GM18505 (cell line): ENCODE measurements around the gene SIRT2.

ENCODE experiments used
- ATAC-seq: cut with Tn5 transposase; IDR thresholded peaks from one replicate; pipeline ENCODE4 v1.9.1; 2021; ENCODE audit not compliant: unreplicated experiment
- POLR2A ChIP-seq: IDR thresholded peaks from 4 replicates; pipeline ENCODE4 v1.6.1; 2011; ENCODE audit warnings: borderline replicate concordance; ENCODE audit not compliant: insufficient read depth, insufficient read length; ENCODE audit errors: extremely low read depth

The SIRT2 gene

GRCh38 chr19:38915329-38916321 lies 16.2 kb upstream of the SIRT2 start:
- ATAC-seq: no peak
- TF ChIP-seq POLR2A: no peak

GRCh38 chr19:38913958-38914357 lies 14.5 kb upstream of the SIRT2 start:
- no peak for ATAC-seq
- no peak for TF ChIP-seq POLR2A

GRCh38 chr19:38912600-38913514 lies 13.4 kb upstream of the SIRT2 start:
- TF ChIP-seq POLR2A: no peak
- no peak for ATAC-seq

- no peak for ATAC-seq
- no peak for TF ChIP-seq POLR2A
These were observed 12.1 kb upstream of the SIRT2 start for GRCh38 chr19:38911388-38912001.

- TF ChIP-seq POLR2A: no peak
- ATAC-seq: no peak
These were observed 11.1 kb upstream of the SIRT2 start for GRCh38 chr19:38910488-38910887.

GRCh38 chr19:38908911-38909310 lies 9.5 kb upstream of the SIRT2 start:
- no peak for TF ChIP-seq POLR2A
- no peak for ATAC-seq

GRCh38 chr19:38907670-38908069 lies 8.3 kb upstream of the SIRT2 start:
- TF ChIP-seq POLR2A: no peak
- no peak for ATAC-seq

- TF ChIP-seq POLR2A: no peak
These were observed 7.8 kb upstream of the SIRT2 start for GRCh38 chr19:38907227-38907626.

GRCh38 chr19:38905620-38906019 lies 6.2 kb upstream of the SIRT2 start:
- ATAC-seq: no peak
- no peak for TF ChIP-seq POLR2A

More at GRCh38 chr19:38907227-38907626, 7.8 kb upstream of the SIRT2 start:
- ATAC-seq: no peak

- TF ChIP-seq POLR2A: no peak
These were observed 5.4 kb upstream of the SIRT2 start for GRCh38 chr19:38904581-38905539.

GRCh38 chr19:38901683-38902082 lies 2.3 kb upstream of the SIRT2 start:
- no peak for TF ChIP-seq POLR2A
- ATAC-seq: no peak

More at GRCh38 chr19:38904581-38905539, 5.4 kb upstream of the SIRT2 start:
- ATAC-seq: no peak

GRCh38 chr19:38900743-38901190 lies 1.3 kb upstream of the SIRT2 start:
- ATAC-seq: no peak
- no peak for TF ChIP-seq POLR2A
